HG02759 (cell line): ENCODE measurements around the gene FAM53C.

Source experiments
- ATAC-seq: cut with Tn5 transposase; IDR thresholded peaks from one replicate; pipeline ENCODE4 v1.9.1; 2021; ENCODE audit warnings: mild to moderate bottlenecking, moderate library complexity; ENCODE audit not compliant: unreplicated experiment

FAM53C gene

GRCh38 chr5:138351056-138351455 lies 13.0 kb downstream of the FAM53C start:
- ATAC-seq: no peak

DNA sequence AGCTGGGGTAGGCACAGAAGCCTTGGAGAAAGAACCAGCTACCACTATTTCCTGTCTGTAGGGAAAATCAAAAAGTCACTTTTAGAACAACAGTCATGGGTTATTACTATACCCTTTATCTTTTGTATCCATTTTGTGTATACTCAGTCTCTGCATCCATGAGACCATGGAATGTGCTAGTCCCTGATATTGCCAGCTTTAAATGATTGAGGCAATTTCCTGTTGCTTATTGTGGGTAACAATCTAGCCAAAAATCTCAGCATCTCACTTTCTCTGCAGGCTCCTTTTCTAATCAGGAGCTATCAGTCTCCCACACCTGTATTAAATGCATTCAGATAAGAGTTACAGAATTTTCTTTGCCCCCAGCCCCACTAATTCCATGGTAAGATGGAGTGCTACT lies 13.5 kb downstream of the FAM53C start:
- no peak for ATAC-seq

- ATAC-seq: peak; percentile 75
These were observed 14.1 kb downstream of the FAM53C start, which contains the start of gene KDM3B for GRCh38 chr5:138352071-138352721. KDM3B (plus strand) TSS chr5:138352685; CDS start chr5:138352796, 111 bp downstream.

DNA sequence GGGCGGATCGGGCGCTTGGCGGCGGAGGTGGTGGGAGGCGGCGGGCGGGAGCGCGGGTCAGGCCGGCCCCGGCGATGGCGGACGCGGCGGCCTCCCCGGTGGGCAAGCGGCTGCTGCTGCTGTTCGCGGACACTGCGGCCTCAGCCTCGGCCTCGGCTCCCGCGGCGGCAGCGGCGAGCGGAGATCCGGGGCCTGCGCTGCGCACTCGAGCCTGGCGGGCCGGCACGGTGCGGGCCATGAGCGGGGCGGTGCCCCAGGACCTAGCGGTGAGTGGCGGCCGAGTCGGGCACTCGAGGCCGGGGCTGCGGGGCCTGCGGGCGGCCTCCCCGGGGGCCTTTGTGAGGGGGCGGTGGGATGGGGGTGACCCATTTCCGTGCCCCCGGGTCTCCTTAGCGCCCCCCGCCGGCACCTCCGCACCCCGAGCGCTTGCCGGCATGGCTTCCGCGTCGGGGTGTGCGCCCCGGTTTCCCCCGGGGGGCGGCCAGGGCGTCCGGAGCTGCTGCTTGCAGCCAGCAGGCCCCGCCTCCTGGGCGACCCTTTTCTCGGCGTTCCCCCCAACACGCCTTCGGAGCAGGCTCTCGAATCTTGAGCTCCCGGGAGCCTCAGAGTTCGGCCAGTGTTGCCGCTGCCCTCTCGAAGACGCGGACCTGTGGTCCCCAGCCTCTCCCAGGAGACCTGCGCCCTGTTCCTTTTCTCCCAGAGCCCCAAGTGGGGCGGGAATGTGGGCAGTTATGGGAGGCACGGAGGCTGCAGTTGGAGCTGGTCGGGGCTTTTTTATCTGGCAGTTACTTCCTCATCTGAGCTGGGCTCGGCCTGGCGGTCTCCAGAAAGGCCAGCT lies 14.9 kb downstream of the FAM53C start:
- peak; percentile 38 for ATAC-seq

DNA sequence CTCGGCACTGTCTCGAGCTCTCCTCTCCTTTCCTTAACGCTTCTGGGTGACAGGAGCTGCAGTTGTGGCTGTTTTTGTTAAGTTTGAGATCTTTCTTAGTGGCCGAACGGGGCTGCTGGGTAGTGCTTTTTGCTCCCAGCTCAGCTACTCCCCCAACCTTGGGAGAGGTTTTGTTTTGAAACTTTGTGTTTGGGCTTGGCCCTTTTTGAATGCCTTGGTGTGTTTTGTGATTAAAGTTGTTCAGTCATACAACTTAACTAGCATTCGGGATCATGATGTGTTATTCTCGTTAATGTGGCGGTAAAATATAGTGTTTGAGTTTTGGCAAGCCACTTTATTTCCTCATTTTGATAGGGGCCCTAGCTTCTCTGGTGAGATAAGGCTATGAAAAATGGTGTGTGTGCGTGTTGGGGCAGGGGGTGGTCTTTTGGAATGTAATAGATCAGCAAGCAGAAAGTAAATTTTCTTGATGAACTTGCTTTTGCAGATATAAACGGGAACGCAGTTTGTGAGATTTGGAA lies 15.6 kb downstream of the FAM53C start:
- ATAC-seq: no peak

DNA sequence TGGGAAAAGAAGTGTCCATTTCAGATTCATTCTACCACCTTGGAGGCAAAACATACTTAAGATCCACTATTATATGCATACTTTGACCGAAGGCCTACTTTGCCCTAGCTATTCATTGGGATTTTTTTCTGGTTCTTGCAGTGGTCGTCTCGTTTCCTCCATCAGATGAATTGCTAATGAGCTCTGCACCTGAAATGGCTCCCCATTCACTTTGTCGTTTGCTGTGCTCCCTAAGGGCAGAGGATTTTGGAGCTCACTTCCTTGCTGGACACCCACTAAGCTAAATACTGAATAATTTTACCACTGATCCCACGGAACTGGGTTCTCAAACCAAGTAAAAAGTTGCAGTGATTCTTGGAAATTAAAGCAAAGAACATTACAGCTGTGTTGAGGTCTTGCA lies 16.3 kb downstream of the FAM53C start:
- no peak for ATAC-seq

DNA sequence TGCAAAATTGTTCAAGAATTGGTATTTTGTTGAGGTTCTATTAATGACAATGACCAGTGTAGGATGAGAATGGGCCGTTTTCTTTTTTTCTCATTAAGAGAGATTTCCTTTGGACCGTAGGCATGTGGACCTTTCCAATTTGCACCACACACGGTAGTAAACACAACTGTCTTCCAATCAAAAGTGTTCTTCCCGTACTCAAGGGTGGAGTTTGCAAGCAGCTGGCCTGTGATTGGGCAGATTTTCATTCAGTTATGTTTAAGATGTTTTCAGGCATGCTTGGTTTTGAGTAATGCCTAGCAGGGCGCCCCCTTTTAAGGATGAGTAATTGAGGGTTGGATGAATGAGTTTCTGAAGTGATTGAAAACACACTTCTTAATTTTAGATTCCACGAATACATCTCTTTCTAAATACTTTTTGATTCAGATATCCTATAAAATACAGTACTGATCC lies 16.9 kb downstream of the FAM53C start:
- peak; percentile 33 for ATAC-seq

DNA sequence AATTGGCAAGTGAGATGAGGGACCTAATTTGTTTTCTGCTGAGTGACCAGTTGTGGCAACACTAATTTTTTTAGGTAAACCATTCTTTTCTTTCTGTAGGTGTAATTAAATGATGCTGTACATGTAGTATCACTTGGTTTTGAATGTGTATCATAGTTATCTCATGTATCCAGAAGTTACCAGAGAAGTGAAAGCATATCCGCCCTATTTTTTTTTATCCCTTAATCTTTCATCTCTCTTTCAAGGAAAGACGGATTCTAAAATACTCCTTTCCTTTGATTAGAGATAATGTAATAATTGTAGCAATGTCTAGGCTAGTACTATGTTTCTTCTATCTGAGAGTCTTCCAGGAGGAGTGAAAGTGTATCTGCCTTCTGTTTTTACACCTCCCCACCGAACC lies 21.6 kb downstream of the FAM53C start:
- ATAC-seq: no peak

- ATAC-seq: no peak
These were observed 22.9 kb downstream of the FAM53C start for GRCh38 chr5:138360941-138361452.

- ATAC-seq: no peak
These were observed 26.5 kb downstream of the FAM53C start for GRCh38 chr5:138364576-138364975.

GRCh38 chr5:138366632-138367382 lies 28.7 kb downstream of the FAM53C start:
- no peak for ATAC-seq

DNA sequence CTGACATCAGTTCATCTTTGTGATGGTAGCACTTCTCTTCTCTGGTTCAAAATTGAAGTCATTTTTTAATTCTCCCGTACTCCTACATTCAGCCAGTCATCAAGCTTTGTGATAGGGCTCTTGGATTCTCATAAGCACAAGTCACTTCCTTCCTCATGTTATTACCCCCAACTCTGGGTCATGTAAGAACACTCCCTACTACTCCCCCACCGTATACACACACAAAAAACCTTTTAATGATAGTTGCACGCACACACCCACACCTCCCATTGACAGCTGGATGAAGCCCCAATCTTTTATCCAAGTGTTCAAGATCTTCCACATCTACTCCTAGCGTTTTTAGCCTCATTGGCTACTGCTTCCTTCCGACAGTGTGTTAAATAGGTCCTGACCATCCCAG lies 31.2 kb downstream of the FAM53C start:
- ATAC-seq: no peak

DNA sequence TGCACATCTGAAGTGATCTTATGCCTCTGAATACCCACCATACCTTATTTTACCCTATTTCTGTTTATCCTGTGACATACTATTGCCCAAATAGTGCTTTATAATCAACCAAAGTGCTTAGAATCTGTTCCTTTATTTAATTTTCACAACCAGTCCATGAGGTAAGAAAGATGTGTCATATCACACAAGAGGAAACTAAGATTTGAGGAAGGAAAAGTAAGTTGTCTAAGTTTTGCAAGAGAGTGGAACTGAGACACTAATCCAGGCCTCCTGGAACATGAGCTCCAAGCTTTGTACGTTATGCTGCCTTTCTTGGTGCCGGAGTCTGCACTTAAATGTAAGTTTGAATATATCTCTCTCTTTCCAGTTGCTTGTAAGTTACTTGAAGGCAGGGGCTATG lies 31.6 kb downstream of the FAM53C start:
- no peak for ATAC-seq

- ATAC-seq: no peak
These were observed 32.5 kb downstream of the FAM53C start for GRCh38 chr5:138370537-138370936.

GRCh38 chr5:138371454-138371853 lies 33.4 kb downstream of the FAM53C start:
- ATAC-seq: no peak

DNA sequence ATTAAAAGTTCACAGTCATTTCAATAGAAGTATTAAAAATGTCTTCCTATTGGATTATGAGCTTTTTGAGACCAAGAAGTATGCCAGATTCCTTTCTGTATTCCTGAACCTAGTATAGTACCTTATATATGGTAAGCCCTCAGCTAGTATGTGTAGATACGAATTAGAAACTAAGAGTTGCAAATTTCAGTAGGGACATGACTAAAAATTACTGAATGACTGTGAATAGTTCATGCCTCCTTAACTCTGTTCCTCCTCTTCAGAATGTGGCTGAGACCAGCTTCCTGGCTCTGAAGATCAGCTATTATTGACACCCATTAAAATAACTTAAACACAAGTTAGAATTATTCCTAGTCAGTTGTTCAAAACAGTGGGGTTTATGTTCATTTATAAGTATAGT lies 34.2 kb downstream of the FAM53C start:
- peak; percentile 52 for ATAC-seq

DNA sequence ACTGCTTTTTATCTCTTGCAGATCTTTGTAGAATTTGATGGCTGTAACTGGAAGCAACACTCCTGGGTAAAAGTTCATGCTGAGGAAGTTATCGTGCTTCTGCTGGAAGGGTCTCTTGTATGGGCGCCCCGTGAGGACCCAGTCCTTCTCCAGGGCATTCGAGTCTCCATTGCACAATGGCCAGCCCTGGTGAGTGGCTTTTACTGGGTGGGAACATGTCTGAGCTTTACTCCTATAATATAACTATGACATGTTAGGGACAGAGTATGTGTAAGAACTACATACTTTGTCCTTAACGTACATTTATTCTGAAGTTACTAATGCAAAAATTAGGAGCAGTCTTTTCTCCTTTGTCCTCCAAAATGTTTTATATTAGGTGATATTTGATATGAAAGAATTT lies 34.6 kb downstream of the FAM53C start:
- ATAC-seq: no peak

DNA sequence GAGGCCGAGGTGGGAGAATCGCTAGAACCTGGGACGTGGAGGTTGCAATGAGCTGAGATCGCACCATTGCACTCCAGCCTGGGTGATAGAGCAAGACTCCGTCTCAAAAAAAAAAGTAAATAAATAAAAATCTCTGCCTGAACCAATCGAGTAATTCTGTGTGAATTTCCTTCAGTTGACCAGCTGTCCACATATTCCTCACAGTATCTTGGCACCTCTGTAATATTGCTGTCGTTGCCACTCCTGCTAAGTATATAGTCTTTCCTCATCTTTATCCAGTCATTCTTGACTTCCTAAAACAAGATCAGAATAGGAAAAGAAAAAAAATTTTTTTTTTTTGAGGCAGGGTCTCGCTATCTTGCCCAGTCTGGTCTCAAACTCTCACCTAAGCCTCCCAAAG lies 44.3 kb downstream of the FAM53C start:
- no peak for ATAC-seq

GRCh38 chr5:138385660-138386059 lies 47.6 kb downstream of the FAM53C start:
- ATAC-seq: no peak

DNA sequence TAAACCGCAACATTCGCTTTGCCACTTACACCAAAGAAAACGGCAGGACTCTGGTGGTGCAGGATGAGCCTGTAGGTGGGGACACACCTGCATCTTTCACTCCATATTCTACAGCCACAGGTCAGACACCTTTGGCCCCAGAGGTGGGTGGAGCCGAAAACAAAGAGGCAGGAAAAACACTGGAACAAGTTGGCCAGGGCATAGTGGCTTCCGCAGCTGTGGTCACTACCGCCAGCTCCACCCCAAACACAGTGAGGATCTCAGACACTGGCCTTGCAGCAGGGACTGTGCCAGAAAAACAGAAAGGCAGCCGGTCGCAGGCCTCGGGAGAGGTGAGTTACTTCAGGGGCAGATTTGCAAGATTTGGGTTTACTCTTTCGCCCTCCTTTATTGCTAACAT lies 48.2 kb downstream of the FAM53C start:
- ATAC-seq: no peak

GRCh38 chr5:138389332-138389731 lies 51.3 kb downstream of the FAM53C start:
- ATAC-seq: no peak
